H9 (cell line): Measurements from ENCODE around the gene SLC4A7. TPM values are rescaled to one million over a fixed set of nuclear protein-coding genes. Genes with fewer than 3 reads are reported as not detected.

ENCODE experiments used
- DNase-seq: peaks from one replicate; pipeline ENCODE4 v3.0.0-alpha.2; 2017
- H2AFZ ChIP-seq: one replicate; pipeline ENCODE4 v1.6.1; 2013; ENCODE audit warnings: mild to moderate bottlenecking, low read length, control low read depth, moderate library complexity
- H2AK5ac ChIP-seq: 2 replicates; pipeline ENCODE4 v1.6.1; 2013; ENCODE audit warnings: low read length, control low read depth, mixed read lengths; ENCODE audit not compliant: insufficient read length
- H2BK120ac ChIP-seq: one replicate; pipeline ENCODE4 v1.6.1; 2013; ENCODE audit warnings: low read depth, mild to moderate bottlenecking, low read length, control low read depth, inconsistent platforms; ENCODE audit not compliant: poor library complexity, severe bottlenecking
- H2BK12ac ChIP-seq: 2 replicates; pipeline ENCODE4 v1.6.1; 2013; ENCODE audit warnings: low read length, control low read depth, mixed read lengths, low read depth; ENCODE audit not compliant: insufficient read length
- H2BK15ac ChIP-seq: 2 replicates; pipeline ENCODE4 v1.6.1; 2013; ENCODE audit warnings: low read depth, low read length, control low read depth
- H2BK20ac ChIP-seq: one replicate; pipeline ENCODE4 v1.6.1; 2013; ENCODE audit warnings: low read depth, mild to moderate bottlenecking, low read length, control low read depth, inconsistent platforms; ENCODE audit not compliant: poor library complexity, severe bottlenecking
- H2BK5ac ChIP-seq: 2 replicates; pipeline ENCODE4 v1.6.1; 2013; ENCODE audit warnings: low read length, control low read depth, mixed read lengths; ENCODE audit not compliant: insufficient read length
- H3K14ac ChIP-seq: 2 replicates; pipeline ENCODE4 v1.6.1; 2013; ENCODE audit warnings: low read length, control low read depth; ENCODE audit not compliant: insufficient read depth
- H3K18ac ChIP-seq: 2 replicates; pipeline ENCODE4 v1.6.1; 2013; ENCODE audit warnings: low read depth, mild to moderate bottlenecking, mixed read lengths, low read length, control low read depth; ENCODE audit not compliant: insufficient read length
- H3K23ac ChIP-seq: 2 replicates; pipeline ENCODE4 v1.6.1; 2013; ENCODE audit warnings: low read length, control low read depth, mixed read lengths, low read depth; ENCODE audit not compliant: insufficient read length
- H3K23me2 ChIP-seq: 2 replicates; pipeline ENCODE4 v1.6.1; 2013; ENCODE audit warnings: low read depth, mild to moderate bottlenecking, mixed read lengths, low read length, control low read depth; ENCODE audit not compliant: insufficient read length, poor library complexity, severe bottlenecking
- H3K27ac ChIP-seq: 2 replicates; pipeline ENCODE4 v1.5.1; 2013; ENCODE audit warnings: low read length, control low read depth, mixed read lengths, low read depth; ENCODE audit not compliant: insufficient read length
- H3K27me3 ChIP-seq: 2 replicates; pipeline ENCODE4 v1.6.1; 2013; ENCODE audit warnings: low read length, control low read depth, inconsistent platforms; ENCODE audit not compliant: insufficient read depth
- H3K4ac ChIP-seq: 2 replicates; pipeline ENCODE4 v1.6.1; 2013; ENCODE audit warnings: low read depth, mild to moderate bottlenecking, control low read depth, inconsistent platforms, low read length, moderate library complexity
- H3K4me1 ChIP-seq: 2 replicates; pipeline ENCODE4 v1.6.1; 2013; ENCODE audit warnings: low read length, control low read depth, inconsistent platforms; ENCODE audit not compliant: insufficient read depth
- H3K4me2 ChIP-seq: 2 replicates; pipeline ENCODE4 v1.6.1; 2013; ENCODE audit warnings: low read length, control low read depth, mixed read lengths; ENCODE audit not compliant: insufficient read length, insufficient read depth
- H3K56ac ChIP-seq: 2 replicates; pipeline ENCODE4 v1.6.1; 2013; ENCODE audit warnings: low read depth, mild to moderate bottlenecking, mixed read lengths, low read length, control low read depth; ENCODE audit not compliant: insufficient read length
- H3K79me1 ChIP-seq: 2 replicates; pipeline ENCODE4 v1.6.1; 2013; ENCODE audit warnings: low read depth, mild to moderate bottlenecking, moderate library complexity, low read length, control low read depth, inconsistent platforms; ENCODE audit not compliant: insufficient read depth, poor library complexity, severe bottlenecking
- H3K79me2 ChIP-seq: 2 replicates; pipeline ENCODE4 v1.6.1; 2013; ENCODE audit warnings: low read length, control low read depth, inconsistent platforms; ENCODE audit not compliant: insufficient read depth
- H3K9ac ChIP-seq: 2 replicates; pipeline ENCODE4 v1.6.1; 2013; ENCODE audit warnings: low read length, control low read depth, mixed read lengths; ENCODE audit not compliant: insufficient read length; ENCODE audit errors: extremely low read depth
- H3K9me3 ChIP-seq: one replicate; pipeline ENCODE4 v1.6.1; 2013; ENCODE audit warnings: low read depth, low read length, inconsistent platforms; ENCODE audit not compliant: control insufficient read depth
- H3T11ph ChIP-seq: one replicate; pipeline ENCODE4 v1.6.1; 2013; ENCODE audit warnings: mild to moderate bottlenecking, low read length, control low read depth, inconsistent platforms
- H4K20me1 ChIP-seq: one replicate; pipeline ENCODE4 v1.6.1; 2013; ENCODE audit not compliant: control insufficient read depth, insufficient read length, insufficient read depth
- H4K5ac ChIP-seq: 2 replicates; pipeline ENCODE4 v1.6.1; 2013; ENCODE audit warnings: low read depth, mild to moderate bottlenecking, mixed read lengths, low read length, control low read depth; ENCODE audit not compliant: insufficient read length
- H4K8ac ChIP-seq: replicated peaks from 2 replicates; pipeline ENCODE4 v1.6.1; 2013; ENCODE audit warnings: low read length, control low read depth, mixed read lengths, low read depth; ENCODE audit not compliant: insufficient read length
- H4K91ac ChIP-seq: 2 replicates; pipeline ENCODE4 v1.6.1; 2013; ENCODE audit warnings: low read depth, mild to moderate bottlenecking, moderate library complexity, mixed read lengths, low read length, control low read depth; ENCODE audit not compliant: insufficient read length
- H3K27ac Mint-ChIP-seq, 3 experiments: 2 replicates in 2 of 3; 3 replicates in 1 of 3; pipeline ENCODE4 v1.8.0; 2020 to 2021; ENCODE audit warnings: mixed read lengths in 3 of 3, mild to moderate bottlenecking in 1 of 3, moderate library complexity in 1 of 3
- H3K27me3 Mint-ChIP-seq: 2 replicates; pipeline ENCODE4 v1.8.0; 2021; ENCODE audit warnings: low read depth, mild to moderate bottlenecking, moderate library complexity, mixed read lengths
- H3K36me3 Mint-ChIP-seq, 3 experiments: 2 replicates in 2 of 3; 3 replicates in 1 of 3; pipeline ENCODE4 v1.8.0; 2020 to 2021; ENCODE audit warnings: low read depth in 3 of 3, mixed read lengths in 3 of 3; ENCODE audit not compliant: insufficient read depth in 1 of 3
- H3K4me1 Mint-ChIP-seq, 2 experiments: 2 replicates each; pipeline ENCODE4 v1.8.0; 2020; ENCODE audit warnings: mixed read lengths in 2 of 2
- H3K4me3 Mint-ChIP-seq, 2 experiments: 2 replicates in 1 of 2; 3 replicates in 1 of 2; pipeline ENCODE4 v1.8.0; 2020 to 2021; ENCODE audit warnings: mild to moderate bottlenecking in 2 of 2, mixed read lengths in 2 of 2, moderate library complexity in 1 of 2
- H3K9me3 Mint-ChIP-seq, 2 experiments: 2 replicates in 1 of 2; 3 replicates in 1 of 2; pipeline ENCODE4 v1.8.0; 2020; ENCODE audit warnings: mild to moderate bottlenecking in 2 of 2, mixed read lengths in 2 of 2, moderate library complexity in 1 of 2
- CTCF ChIP-seq: fragments of 200-600 bp; sonication (generic); conservative IDR thresholded peaks from 3 replicates; pipeline ENCODE4 v1.8.0; 2021; ENCODE audit warnings: antibody characterized with exemption, mild to moderate bottlenecking
- WGBS: extraction: QIAGEN DNeasy Blood & Tissue Kit; methylation state at CpG from one replicate; pipeline ENCODE4 v1.1.7; 2013; ENCODE audit warnings: missing lambda C conversion rate, low lambda C conversion rate, mixed read lengths; ENCODE audit not compliant: insufficient read length; ENCODE audit errors: extremely low coverage; 5-methylcytosine and 5-hydroxymethylcytosine counted together
- total RNA-seq: library from RNA; stranded (reverse); gene quantifications from 2 replicates; pipeline ENCODE4 v1.2.1, GENCODE V29; 2021

The SLC4A7 gene
- total RNA-seq, 1 experiment from 2014 or later, result 46.1 TPM

- no peak overlapping the region for H4K8ac ChIP-seq
- no peak overlapping the region for H4K5ac ChIP-seq
- Mint-ChIP-seq H3K27me3 (no peaks in the 10 kb centered on the region), H3K27ac (no peak overlapping the region), H3K36me3 (no peaks in the 10 kb centered on the region), H3K4me3 (no peak overlapping the region), H3K9me3 (no peaks in the 10 kb centered on the region; a peak in 1 of 5 replicates), H3K4me1 (peaks cover 6 to 13% of the 10 kb centered on the region in 2 experiments)
- H2AFZ ChIP-seq, result no peak overlapping the region
- H4K91ac ChIP-seq, result no peak overlapping the region
- H2BK12ac ChIP-seq, result no peak overlapping the region
- H3K4ac ChIP-seq, result no peak overlapping the region
- no peaks in the 10 kb centered on the region for H3K27me3 ChIP-seq
- no peak overlapping the region for H2BK20ac ChIP-seq
- no peak overlapping the region for H3K23ac ChIP-seq
- H3K4me2 ChIP-seq, result no peak overlapping the region
- H2BK5ac ChIP-seq, result no peak overlapping the region
- peaks cover 8% of the 10 kb centered on the region for H3K4me1 ChIP-seq
- H2BK120ac ChIP-seq, result no peak overlapping the region
- no peak for TF ChIP-seq CTCF
- no peak overlapping the region for H3K9ac ChIP-seq
- WGBS, result no CpG with 5 or more reads among the region's 1 CpG
- H3K14ac ChIP-seq, result no peak overlapping the region
- no peak overlapping the region for H3T11ph ChIP-seq
- no peak overlapping the region for H2BK15ac ChIP-seq
- no peak overlapping the region for H3K18ac ChIP-seq
- H3K27ac ChIP-seq, result no peak overlapping the region
- H4K20me1 ChIP-seq, result no peaks in the 10 kb centered on the region
- no peak for DNase-seq
- H3K23me2 ChIP-seq, result no peaks in the 10 kb centered on the region
- H2AK5ac ChIP-seq, result no peak overlapping the region
- no peaks in the 10 kb centered on the region for H3K9me3 ChIP-seq
- no peaks in the 10 kb centered on the region for H3K79me1 ChIP-seq
- H3K56ac ChIP-seq, result no peak overlapping the region
- H3K79me2 ChIP-seq, result no peaks in the 10 kb centered on the region
Observed at GRCh38 chr3:27500035-27500434, 15.9 kb upstream of the SLC4A7 start.
